Fibroblast of the aortic adventitia (primary cell): Measurements from ENCODE around the gene TOGARAM2. TPM values are rescaled to one million over a fixed set of nuclear protein-coding genes. Genes with fewer than 3 reads are reported as not detected.
A peak's percentile ranks its signal among the peaks of the same experiment; 100 is the strongest.

Experiments used
- DNase-seq: peaks from one replicate; pipeline ENCODE4 v3.0.0-alpha.2; 2010; ENCODE audit warnings: low read depth
- H3K4me3 ChIP-seq: 2 replicates; pipeline ENCODE4 v1.5.1; 2011; ENCODE audit warnings: low read depth, mild to moderate bottlenecking, control low read depth, low read length, moderate library complexity
- CTCF ChIP-seq: IDR thresholded peaks from 2 replicates; pipeline ENCODE4 v1.5.1; 2011; ENCODE audit warnings: mild to moderate bottlenecking, low read length, control low read depth, inconsistent platforms; ENCODE audit not compliant: insufficient read depth
- total RNA-seq: library from RNA; depleted of rRNA; stranded (reverse); fragments of >200 nt; gene quantifications from 2 replicates; pipeline ENCODE4 v1.2.3, GENCODE V29; 2012; ENCODE audit warnings: low replicate concordance

The TOGARAM2 gene
- total RNA-seq, 1 donor = under 0.01 TPM

GRCh38 chr2:29059624-29060023, 78.5 kb downstream of the TOGARAM2 start:
- no peak for TF ChIP-seq CTCF
- no peak for DNase-seq
- H3K4me3 ChIP-seq = no peak overlapping the region

GRCh38 chr2:29060441-29060840, 79.3 kb downstream of the TOGARAM2 start:
- DNase-seq = no peak
- TF ChIP-seq CTCF = no peak
- H3K4me3 ChIP-seq = no peak overlapping the region

GRCh38 chr2:29061176-29061575, 80.1 kb downstream of the TOGARAM2 start:
- TF ChIP-seq CTCF = no peak
- DNase-seq = no peak
- H3K4me3 ChIP-seq = no peak overlapping the region

- no peak overlapping the region for H3K4me3 ChIP-seq
- TF ChIP-seq CTCF = no peak
- no peak for DNase-seq
Observed at GRCh38 chr2:29061616-29062015, 80.5 kb downstream of the TOGARAM2 start.

- no peak overlapping the region for H3K4me3 ChIP-seq
- TF ChIP-seq CTCF = no peak
- no peak for DNase-seq
Observed at GRCh38 chr2:29062371-29062770, 81.3 kb downstream of the TOGARAM2 start.

- TF ChIP-seq CTCF = no peak
- H3K4me3 ChIP-seq = no peak overlapping the region
- DNase-seq = peak; percentile 30
Observed at GRCh38 chr2:29063056-29063455, 82.0 kb downstream of the TOGARAM2 start.

GRCh38 chr2:29063646-29064345, 82.7 kb downstream of the TOGARAM2 start:
- no peak for TF ChIP-seq CTCF
- peak overlapping the region; percentile 2 for H3K4me3 ChIP-seq
- peak; percentile 95 for DNase-seq
